Astrocyte (in vitro differentiated cells and primary cell): ENCODE results near the gene RLN3. TPM values are rescaled to one million over a fixed set of nuclear protein-coding genes. Genes with fewer than 3 reads are reported as not detected.

Source experiments
- DNase-seq: peaks from one replicate; pipeline ENCODE4 v3.0.0-alpha.2; 2010; ENCODE audit warnings: low read depth
- FAIRE-seq: peaks from 2 replicates; lab custom pipeline; 2011; peaks lifted over from hg19 to GRCh38; lab: Jason Lieb, UNC
- H2AFZ ChIP-seq: 2 replicates; pipeline ENCODE4 v1.6.0; 2012; ENCODE audit warnings: low read depth, low read length, inconsistent platforms
- H3K27ac ChIP-seq: 2 replicates; pipeline ENCODE4 v1.5.1; 2011; ENCODE audit warnings: low read depth, low read length, inconsistent platforms
- H3K27me3 ChIP-seq: 2 replicates; pipeline ENCODE4 v1.6.0; 2011; ENCODE audit warnings: low read length, inconsistent platforms; ENCODE audit not compliant: insufficient read depth
- H3K36me3 ChIP-seq: 2 replicates; pipeline ENCODE4 v1.5.1; 2011; ENCODE audit warnings: low read length, inconsistent platforms; ENCODE audit not compliant: insufficient read depth
- H3K4me1 ChIP-seq: 2 replicates; pipeline ENCODE4 v1.5.1; 2011; ENCODE audit warnings: low read length, inconsistent platforms; ENCODE audit not compliant: insufficient read depth
- H3K4me2 ChIP-seq: 2 replicates; pipeline ENCODE4 v1.6.0; 2012; ENCODE audit warnings: low read length, inconsistent platforms
- H3K4me3 ChIP-seq: 2 replicates; pipeline ENCODE4 v1.5.1; 2011; ENCODE audit warnings: low read depth, mild to moderate bottlenecking, low read length, inconsistent platforms; ENCODE audit not compliant: insufficient read depth
- H3K79me2 ChIP-seq: 2 replicates; pipeline ENCODE4 v1.6.0; 2012; ENCODE audit warnings: mild to moderate bottlenecking, low read length, inconsistent platforms; ENCODE audit not compliant: insufficient read depth
- H3K9ac ChIP-seq: 2 replicates; pipeline ENCODE4 v1.6.0; 2012; ENCODE audit warnings: mild to moderate bottlenecking, low read length, inconsistent platforms
- H3K9me3 ChIP-seq: 2 replicates; pipeline ENCODE4 v1.5.1; 2012; ENCODE audit warnings: low read depth, mild to moderate bottlenecking, low read length, inconsistent platforms; ENCODE audit not compliant: insufficient read depth
- H4K20me1 ChIP-seq: 2 replicates; pipeline ENCODE4 v1.6.0; 2012; ENCODE audit warnings: low read length, inconsistent platforms; ENCODE audit not compliant: insufficient read depth
- H3K27ac Mint-ChIP-seq: one replicate; pipeline ENCODE4 v1.8.0; 2021; ENCODE audit warnings: mild to moderate bottlenecking, mixed read lengths; ENCODE audit not compliant: unreplicated experiment
- H3K27me3 Mint-ChIP-seq: one replicate; pipeline ENCODE4 v1.8.0; 2021; ENCODE audit warnings: low read depth, mixed read lengths; ENCODE audit not compliant: unreplicated experiment
- H3K36me3 Mint-ChIP-seq: one replicate; pipeline ENCODE4 v1.8.0; 2021; ENCODE audit warnings: low read depth, mixed read lengths; ENCODE audit not compliant: unreplicated experiment
- H3K4me1 Mint-ChIP-seq: one replicate; pipeline ENCODE4 v1.8.0; 2021; ENCODE audit warnings: low read depth, mixed read lengths; ENCODE audit not compliant: unreplicated experiment
- H3K4me3 Mint-ChIP-seq: one replicate; pipeline ENCODE4 v1.8.0; 2021; ENCODE audit warnings: mild to moderate bottlenecking, moderate library complexity, mixed read lengths; ENCODE audit not compliant: unreplicated experiment
- H3K9me3 Mint-ChIP-seq: one replicate; pipeline ENCODE4 v1.8.0; 2021; ENCODE audit warnings: mild to moderate bottlenecking, mixed read lengths; ENCODE audit not compliant: unreplicated experiment
- CTCF ChIP-seq: IDR thresholded peaks from 2 replicates; pipeline ENCODE4 v1.5.1; 2011; ENCODE audit warnings: low read depth, mild to moderate bottlenecking, inconsistent platforms, low read length, moderate library complexity; ENCODE audit not compliant: insufficient read depth
- EZH2 ChIP-seq: IDR thresholded peaks from 2 replicates; pipeline ENCODE4 v1.6.1; 2012; ENCODE audit warnings: mild to moderate bottlenecking, low read length, inconsistent platforms; ENCODE audit not compliant: insufficient read depth
- total RNA-seq: library from RNA; stranded (reverse); gene quantifications from 2 replicates; pipeline ENCODE4 v1.2.1, GENCODE V29; 2021

RLN3 gene
- total RNA-seq, 1 donor from 2014 or later = not detected

GRCh38 chr19:14059652-14060155 is 31.8 kb downstream of the RLN3 start:
- H3K4me3 ChIP-seq = no peak overlapping the region
- no peak overlapping the region for H3K4me3 Mint-ChIP-seq
- peaks cover 18% of the 10 kb centered on the region for H3K27me3 ChIP-seq
- peaks cover 1% of the 10 kb centered on the region for H3K9me3 Mint-ChIP-seq
- no peaks in the 10 kb centered on the region for H3K79me2 ChIP-seq
- no peak for FAIRE-seq
- no peak overlapping the region for H3K9ac ChIP-seq
- TF ChIP-seq CTCF = no peak
- H3K27me3 Mint-ChIP-seq = peaks cover 36% of the 10 kb centered on the region
- no peaks in the 10 kb centered on the region for H3K4me1 Mint-ChIP-seq
- H3K4me1 ChIP-seq = peaks cover 3% of the 10 kb centered on the region
- H3K36me3 Mint-ChIP-seq = no peaks in the 10 kb centered on the region
- H2AFZ ChIP-seq = no peak overlapping the region
- H4K20me1 ChIP-seq = no peaks in the 10 kb centered on the region
- H3K27ac ChIP-seq = no peak overlapping the region
- no peaks in the 10 kb centered on the region for H3K36me3 ChIP-seq
- no peak for DNase-seq
- H3K9me3 ChIP-seq = no peaks in the 10 kb centered on the region
- no peak overlapping the region for H3K27ac Mint-ChIP-seq
- H3K4me2 ChIP-seq = no peak overlapping the region

- Mint-ChIP-seq H3K9me3 (no peaks in the 10 kb centered on the region), H3K27ac (no peak overlapping the region), H3K36me3 (no peaks in the 10 kb centered on the region), H3K4me1 (no peaks in the 10 kb centered on the region), H3K4me3 (no peak overlapping the region), H3K27me3 (peaks cover 29% of the 10 kb centered on the region)
- Histone ChIP-seq H3K4me3 (no peak overlapping the region), H3K79me2 (no peaks in the 10 kb centered on the region), H3K27me3 (peaks cover 18% of the 10 kb centered on the region), H3K4me2 (no peak overlapping the region), H3K4me1 (peaks cover 3% of the 10 kb centered on the region), H2AFZ (no peak overlapping the region), H3K9me3 (no peaks in the 10 kb centered on the region), H3K27ac (no peak overlapping the region), H4K20me1 (no peaks in the 10 kb centered on the region), H3K36me3 (no peaks in the 10 kb centered on the region), H3K9ac (no peak overlapping the region)
- peak; percentile 45 for DNase-seq
- TF ChIP-seq EZH2 = no peak
- no peak for TF ChIP-seq CTCF
- FAIRE-seq = no peak
These were observed 33.3 kb downstream of the RLN3 start for GRCh38 chr19:14061081-14061749.
